NCI-H187 (cell line): ENCODE results near the gene HCN1.
"Not testable (repeated sequence)": the region's sequence is repeated elsewhere in the genome, so short reads cannot be mapped to it uniquely, and the experiment has no call there.

ENCODE experiments used
- DNase-seq, 2 experiments: peaks; one replicate each; lab custom pipeline; 2025; lab: John Stamatoyannopoulos, UW

Gene HCN1

DNA sequence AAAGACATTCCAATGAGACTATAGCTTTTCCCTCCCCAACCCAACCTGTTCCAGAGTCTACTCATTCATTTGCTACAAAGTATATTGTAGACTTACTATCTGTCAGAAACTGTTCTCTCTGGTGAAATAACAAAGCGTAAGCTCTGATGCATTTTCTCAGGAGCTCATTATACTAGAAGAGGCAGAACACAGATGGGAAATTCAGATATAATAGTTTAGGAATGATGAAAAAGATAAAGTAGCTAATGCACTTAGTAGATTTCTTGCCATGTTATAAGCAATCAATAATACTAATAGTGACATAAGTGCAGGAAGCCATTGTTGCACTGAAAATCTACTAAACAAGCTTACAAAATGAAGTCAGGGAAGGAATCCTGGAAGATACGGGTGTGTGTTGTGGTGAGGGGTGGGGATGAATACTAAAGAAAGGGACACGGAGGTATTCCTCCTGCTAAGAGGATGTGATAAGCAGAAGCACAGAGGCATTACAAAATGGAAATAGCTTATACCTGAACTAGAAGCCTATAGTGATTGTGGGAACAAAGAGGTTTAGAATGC lies 78.2 kb downstream of the HCN1 start:
- DNase-seq = no peak

DNA sequence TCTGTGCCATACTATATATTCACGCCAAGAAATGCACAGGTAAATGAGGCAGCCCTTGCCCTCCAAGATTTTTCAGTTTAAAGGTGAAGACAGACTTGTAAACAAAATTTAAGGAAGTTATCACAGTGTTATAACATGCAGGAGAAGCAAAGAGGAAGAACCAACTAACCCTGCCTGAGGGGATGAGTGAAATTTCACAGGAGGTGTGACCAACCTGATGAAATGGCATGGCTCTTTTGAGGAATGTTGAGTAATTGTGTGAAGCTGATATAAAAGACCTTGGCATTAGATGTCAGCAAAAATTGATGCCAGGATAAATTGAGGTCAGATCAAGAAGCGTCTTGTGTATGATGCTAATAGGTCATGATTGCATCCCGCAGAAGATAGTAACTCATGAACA lies 86.5 kb downstream of the HCN1 start:
- no peak for DNase-seq

DNA sequence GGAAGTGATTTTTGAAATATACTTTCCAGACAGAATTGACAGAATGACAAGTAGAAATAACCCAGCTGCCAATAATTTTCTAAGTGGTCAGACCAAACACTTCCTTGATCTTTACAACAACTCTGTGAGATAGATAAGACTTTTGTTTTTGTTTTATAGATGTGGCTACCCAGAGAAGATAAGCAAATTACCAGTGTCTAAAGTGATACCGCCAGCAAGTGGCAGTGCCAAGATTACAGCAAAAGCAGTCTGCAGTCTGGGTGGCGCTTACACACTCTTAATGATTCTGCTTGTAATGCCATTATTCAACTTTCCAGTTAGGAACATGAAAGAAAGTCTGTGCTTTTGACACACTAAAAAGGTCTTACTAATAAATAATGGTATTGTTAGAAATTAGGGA lies 92.1 kb downstream of the HCN1 start:
- DNase-seq = no peak

DNA sequence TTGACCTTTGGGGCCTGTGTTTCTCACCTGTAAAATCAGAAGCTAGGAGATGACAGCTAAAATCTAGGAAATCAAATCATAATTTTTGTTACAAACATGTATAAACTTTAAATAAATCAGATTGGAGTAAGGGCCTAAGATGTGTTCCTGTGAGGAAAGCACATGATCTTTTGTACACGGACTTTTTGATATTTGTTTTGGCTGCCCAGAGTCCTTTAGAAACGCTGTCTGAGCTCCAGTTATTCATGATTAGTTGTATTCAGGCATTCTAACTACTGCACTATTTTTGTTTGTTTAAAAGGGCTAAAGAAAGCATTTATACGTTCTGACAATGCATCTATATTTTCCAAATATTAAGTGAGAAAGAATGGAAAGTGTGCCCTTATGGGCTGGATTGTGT lies 94.8 kb downstream of the HCN1 start:
- no peak for DNase-seq

DNA sequence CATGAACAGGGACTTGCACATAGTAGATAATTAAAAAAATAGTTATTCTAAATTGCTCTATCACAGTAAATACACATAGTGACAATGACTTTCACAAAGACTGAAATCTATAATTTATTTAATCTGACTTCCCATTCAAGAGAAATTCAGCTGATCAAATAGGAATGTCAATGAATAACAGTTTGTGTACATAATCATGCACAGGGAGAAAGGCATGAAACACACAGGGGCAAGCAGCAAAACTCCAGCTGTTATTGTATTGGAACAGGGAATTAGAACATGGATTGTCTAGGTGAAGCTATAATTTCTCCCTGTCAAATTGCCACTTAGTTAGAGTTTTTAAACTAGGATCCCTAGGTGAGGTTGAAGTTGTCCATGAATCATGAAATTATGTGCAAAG lies 99.9 kb downstream of the HCN1 start:
- DNase-seq = no peak

DNA sequence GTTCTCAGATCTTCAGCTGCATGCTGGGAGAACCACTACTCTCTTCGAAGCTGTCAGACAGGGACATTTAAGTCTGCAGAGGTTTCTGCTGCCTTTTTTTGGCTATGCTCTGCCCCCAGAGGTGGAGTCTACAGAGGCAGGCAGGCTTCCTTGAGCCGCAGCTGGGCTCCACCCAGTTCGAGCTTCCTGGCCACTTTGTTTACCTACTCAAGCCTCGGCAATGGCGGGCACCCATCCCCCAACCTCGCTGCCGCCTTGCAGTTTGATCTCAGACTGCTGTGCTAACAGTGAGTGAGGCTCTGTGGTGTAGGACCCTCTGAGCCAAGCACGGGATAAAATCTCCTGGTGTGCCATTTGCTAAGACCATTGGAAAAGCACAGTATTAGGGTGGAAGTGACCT lies 110.2 kb downstream of the HCN1 start:
- not testable (repeated sequence) for DNase-seq

DNA sequence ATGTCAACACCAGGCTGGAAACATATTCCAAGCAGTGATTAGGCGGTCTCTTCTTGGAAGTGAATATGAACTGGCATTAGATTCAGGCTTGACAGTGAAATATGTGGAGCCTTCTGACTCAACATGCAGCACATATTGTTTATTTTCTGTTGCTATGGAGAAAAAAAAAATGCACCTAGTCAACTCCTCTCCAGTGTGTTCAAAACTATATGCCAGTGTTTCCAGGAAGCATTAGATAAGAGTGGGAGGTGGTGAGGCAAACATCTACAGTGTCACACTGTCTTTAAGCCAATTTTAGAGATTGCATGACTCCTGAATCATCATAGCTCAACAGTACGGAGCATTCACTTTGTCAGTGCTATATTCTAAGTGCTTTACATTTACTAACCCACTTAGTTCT lies 117.9 kb downstream of the HCN1 start:
- no peak for DNase-seq

DNA sequence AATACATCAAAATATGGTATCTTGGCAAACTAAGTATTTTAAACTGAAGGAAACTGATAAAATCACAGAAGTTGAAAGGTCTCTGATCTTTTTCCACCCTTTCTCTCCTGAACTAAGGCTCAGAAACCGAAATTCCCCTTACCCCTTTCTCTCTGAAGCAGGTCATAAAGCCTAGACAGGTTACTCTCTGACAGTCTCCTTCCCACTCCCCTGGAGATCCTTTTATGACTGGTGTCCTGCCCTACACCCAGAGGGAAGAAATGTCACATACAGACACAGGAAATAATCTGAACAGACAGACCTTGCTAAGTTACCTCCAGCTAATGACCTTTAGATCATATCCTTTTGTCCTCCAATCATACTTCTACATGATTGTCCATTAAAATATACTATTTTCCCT lies 127.4 kb downstream of the HCN1 start:
- DNase-seq = no peak

DNA sequence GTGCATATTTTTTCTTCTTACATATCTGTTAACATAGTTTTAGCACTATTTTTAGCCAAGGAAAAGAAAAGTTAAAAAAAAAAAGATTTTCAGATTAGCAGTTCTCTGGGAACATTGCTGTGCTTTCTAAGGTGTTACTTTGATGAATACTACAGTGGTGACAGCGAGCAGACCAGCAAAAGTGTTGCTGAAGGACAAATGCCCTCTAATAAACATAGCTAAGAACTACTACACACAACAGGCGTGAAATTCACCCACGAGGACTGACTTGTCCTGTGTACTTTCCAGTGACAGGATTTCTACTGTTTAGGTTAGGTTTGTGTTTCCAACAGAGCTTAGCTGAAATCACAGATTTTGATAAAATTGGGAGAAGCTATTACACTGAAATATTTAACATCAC lies 153.8 kb downstream of the HCN1 start:
- no peak for DNase-seq

DNA sequence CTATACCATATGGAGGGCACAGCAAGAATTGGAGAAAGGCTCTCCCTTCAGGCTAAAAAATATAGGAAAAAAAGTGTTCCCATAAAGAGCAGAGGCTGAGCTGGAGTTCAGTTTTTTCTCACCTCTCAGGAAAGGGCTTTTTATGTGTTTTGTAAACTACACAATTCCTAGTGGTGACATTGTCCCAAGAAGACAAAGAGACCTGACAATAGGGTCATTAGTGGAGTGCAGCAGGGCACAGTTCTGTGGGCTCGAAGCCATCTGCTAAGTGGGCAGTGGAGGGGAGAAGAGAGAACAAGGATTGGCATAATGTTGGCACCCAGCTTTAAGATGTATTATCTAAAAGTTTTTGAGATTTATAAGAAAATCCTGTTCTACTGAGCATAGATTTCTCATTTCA lies 162.5 kb downstream of the HCN1 start:
- DNase-seq = no peak

DNA sequence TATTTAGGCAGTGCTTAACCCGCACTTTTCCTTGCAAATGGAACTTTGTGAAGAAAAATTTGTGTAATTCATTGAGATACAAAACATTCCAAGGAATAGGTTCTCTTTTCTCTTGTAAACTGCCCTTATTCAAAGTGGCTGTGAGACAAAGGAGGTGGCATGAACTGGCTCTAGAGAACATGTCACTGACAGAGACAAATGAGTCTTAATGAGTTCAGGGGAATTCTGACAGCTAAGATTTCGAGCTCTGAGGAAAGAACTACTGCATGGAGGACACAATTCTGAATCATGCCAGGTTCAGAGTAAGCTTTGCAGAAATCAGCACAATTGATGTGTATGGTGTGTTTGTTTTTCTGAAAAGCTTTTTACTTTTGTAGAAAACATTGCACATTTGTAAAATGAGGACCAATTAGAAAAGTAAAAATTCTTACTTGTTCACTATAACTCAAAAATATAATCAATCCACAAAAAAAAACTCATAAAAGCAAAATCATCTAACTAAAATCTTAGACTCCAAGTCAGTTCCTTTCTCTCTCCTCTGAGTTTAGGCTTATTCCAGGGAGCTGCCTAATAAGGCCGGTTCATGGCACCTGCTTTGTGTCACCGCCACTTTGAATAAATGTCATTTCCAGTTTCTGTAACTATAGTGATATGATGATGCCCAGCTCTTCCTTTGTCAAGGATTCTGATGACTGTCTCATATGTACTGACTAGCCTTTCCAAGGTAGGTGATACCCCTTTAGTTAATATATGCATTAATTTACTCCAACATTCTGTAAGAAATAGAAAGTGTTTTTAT lies 163.2 kb downstream of the HCN1 start:
- no peak for DNase-seq

DNA sequence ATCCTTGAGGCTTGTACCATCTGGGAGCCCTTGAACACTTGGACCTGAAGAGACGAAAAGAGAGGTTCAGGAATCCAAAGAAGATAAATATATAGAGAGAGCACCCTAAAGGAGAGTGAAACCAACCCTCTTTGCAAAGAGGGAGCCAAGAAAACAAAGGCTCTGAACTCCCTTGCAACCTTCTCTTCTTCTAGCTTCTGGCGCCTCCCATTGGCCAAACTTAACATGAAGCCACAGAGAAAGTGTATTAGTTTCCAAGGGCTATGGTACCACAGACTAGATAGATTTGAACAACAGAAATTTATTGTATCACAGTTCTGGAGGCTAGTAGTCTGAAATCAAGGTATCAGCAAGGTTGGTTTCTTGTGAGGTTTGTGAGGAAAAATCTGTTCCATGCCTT lies 175.1 kb downstream of the HCN1 start:
- DNase-seq = no peak

DNA sequence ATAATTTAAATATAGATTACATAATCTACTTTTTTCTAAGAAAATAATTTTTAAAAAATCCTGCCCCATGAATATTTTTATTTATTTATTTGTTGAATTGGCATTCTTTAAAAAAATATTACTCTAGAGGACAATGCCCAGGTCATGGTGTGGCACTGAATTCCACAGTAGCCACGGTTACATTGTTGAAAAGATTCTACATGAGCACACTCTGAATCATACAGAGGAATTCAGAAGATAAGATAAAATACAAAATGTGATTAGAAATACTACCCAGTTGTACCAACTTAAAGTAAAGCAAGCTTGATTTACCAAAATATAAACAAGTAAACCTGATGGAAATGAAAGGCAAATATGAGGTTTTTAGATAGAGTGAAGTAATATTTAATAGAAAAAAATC lies 183.7 kb downstream of the HCN1 start:
- DNase-seq = no peak

DNA sequence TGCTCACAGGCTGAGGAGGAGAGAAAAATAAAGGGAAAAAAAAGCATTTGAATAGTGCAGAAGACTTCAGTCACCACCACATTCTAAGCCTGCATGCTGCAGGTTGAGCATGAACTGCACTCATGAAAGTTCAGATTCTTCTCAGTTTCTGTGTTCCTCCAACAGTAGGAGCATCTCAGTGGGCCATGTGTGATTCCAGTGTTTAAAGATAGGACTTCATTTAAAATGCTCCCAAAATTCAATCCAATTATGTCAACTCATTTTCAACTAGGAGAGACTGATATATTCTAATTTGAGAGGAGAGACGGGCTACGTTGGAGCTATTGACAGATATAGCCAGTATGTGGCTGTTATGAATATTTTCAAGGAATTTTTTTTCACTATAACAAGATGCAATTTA lies 186.8 kb downstream of the HCN1 start:
- DNase-seq = no peak

DNA sequence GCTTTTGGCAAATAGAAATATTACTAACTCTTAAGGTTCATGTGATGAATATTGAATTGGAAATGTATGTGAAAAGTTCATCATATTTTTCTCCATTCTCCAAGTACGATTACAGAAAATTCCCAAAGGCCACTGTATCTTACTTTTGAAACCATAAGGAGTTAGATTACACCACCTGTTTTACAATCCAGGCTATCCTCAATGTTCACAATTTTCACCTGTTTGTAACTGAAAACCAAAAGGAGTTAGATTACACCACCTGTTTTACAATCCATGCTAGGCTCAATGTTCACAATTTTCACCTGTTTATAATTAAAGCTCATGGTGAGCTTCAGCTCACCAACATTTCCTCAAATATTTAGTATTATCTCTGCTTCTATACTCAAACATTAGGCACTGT lies 188.0 kb downstream of the HCN1 start:
- DNase-seq = no peak

DNA sequence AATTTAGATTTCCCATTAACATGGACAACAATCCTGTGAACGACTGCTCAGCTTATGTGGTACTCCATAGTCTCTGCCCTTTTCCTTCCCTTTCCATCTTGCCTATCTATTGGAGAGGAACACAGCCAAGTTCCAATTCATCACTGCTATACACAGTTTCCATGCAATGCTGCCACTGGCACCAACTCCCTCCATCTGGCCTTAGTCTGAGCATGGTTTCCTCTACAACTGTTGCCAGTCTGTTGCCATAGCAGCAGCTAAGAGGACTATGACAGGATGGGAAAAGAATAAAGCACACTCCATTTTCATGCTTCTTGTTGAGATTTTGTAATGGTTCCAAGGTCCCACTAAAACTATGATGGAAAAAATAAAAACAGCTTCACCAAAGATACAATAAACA lies 189.0 kb downstream of the HCN1 start:
- DNase-seq = no peak

DNA sequence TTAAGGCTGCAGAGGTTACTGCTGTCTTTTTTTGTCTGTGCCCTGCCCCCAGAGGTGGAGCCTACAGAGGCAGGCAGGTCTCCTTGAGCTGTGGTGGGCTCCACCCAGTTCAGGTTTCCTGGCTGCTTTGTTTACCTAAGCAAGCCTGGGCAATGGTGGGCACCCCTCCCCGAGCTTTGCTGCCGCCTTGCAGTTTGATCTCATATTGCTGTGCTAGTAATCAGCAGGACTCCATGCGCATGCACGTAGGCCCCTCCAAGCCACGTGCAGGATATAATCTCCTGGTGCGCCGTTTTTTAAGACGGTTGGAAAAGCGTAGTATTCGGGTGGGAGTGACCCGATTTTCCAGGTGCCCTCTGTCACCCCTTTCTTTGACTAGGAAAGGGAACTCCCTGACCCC lies 197.2 kb downstream of the HCN1 start:
- DNase-seq = not testable (repeated sequence)

DNA sequence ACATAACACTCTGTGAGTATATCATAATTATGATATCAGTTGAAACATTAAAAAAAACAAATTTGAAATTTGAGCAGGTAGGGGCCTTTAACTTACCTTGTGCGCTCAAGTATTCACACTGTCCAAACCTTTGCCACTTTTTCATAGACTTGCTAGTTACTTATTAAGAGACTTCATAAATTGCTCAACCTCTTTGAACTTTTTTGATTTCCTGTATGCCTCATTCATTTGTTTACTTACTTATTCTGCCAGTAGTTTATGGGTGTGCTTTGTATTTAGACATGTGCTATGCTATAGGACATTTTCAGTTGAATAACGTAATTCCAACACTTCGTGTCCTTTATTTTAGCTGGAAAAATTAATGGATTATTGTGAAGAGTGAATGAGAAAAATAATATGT lies 204.8 kb downstream of the HCN1 start:
- no peak for DNase-seq

DNA sequence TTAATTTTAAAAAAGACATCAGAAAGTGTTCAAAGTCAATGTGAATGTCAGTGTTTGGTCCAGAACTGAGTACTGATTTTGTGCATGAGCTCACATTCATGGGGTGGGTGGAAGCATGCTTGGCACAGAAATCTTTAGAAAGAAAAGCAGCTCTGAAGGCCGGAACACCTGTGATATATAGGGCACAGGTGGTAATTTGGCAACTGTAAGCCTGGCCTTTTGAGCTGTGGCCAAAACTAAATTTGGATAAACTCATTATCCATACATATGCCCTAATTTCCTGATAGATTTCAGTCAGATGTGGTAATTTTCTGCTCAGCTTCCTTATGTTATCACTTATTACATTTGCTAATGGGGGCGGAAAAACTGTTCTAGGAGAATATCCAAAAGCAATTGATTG lies 211.4 kb downstream of the HCN1 start:
- no peak for DNase-seq

DNA sequence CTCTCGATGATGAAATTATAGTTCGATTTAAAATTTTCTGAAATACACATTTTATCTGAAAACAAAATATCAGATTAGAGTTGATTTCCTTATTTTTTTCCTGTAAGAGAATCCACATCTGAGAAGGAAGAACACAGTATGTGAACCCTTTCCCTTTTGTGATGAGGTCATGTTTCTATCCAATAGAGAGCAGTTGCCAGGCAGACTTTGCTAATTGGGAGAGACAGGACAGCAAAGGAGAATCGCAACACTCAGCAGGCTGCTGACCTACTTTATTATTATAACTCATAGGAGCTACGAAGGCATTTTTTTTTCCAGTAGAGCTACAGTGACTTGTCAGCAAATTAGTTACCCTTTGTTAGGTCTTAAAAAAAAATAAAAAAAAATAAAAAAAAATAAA lies 242.1 kb downstream of the HCN1 start:
- DNase-seq = no peak

DNA sequence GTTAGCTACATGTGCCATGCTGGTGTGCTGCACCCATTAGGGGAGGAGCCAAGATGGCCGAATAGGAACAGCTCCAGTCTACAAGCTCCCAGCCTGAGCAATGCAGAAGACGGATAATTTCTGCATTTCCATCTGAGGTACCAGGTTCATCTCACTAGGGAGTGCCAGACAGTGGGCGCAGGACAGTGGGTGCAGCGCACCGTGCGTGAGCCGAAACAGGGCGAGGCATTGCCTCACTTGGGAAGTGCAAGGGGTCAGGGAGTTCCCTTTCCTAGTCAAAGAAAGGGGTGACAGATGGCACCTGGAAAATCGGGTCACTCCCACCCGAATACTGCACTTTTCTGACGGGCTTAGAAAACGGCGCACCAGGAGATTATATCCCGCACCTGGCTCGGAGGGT lies 251.3 kb downstream of the HCN1 start:
- not testable (repeated sequence) for DNase-seq

DNA sequence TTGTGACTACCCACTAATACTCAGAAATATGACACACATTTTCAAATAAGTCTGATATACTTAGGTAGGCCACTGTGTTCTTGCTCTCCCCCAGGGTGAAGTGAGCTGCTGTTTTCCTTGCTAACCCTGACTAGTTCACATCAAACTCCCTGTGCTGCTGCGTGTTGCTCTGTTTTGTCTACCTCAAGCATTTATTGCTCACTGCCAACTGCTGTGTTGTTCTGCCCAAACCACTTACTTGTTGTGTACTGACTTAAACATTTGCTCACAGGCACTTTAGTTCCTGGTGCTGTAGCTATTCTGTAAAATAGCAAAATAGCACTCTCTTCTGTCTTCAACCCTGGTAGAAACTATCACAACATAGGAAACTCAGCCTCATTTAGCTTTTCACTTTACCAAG lies 255.7 kb downstream of the HCN1 start:
- no peak for DNase-seq

DNA sequence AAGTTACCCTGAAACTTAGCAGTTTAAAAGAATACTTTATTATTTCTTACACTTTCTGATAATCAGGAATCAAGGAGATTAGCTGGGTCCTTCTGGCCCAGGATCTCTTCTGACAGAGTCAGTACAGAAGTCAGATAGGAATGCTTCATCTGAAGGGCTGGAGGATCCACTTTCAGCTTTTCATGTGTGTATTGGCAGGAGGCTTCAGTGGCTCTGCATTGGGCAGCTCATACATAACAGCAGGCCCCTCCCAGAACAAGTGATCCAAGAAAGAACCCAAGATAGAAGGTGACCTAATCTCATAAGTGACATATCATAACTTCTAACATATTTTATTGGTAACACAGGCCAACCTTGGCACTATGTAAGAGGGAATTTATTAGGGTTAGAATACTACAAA lies 258.4 kb downstream of the HCN1 start:
- no peak for DNase-seq

DNA sequence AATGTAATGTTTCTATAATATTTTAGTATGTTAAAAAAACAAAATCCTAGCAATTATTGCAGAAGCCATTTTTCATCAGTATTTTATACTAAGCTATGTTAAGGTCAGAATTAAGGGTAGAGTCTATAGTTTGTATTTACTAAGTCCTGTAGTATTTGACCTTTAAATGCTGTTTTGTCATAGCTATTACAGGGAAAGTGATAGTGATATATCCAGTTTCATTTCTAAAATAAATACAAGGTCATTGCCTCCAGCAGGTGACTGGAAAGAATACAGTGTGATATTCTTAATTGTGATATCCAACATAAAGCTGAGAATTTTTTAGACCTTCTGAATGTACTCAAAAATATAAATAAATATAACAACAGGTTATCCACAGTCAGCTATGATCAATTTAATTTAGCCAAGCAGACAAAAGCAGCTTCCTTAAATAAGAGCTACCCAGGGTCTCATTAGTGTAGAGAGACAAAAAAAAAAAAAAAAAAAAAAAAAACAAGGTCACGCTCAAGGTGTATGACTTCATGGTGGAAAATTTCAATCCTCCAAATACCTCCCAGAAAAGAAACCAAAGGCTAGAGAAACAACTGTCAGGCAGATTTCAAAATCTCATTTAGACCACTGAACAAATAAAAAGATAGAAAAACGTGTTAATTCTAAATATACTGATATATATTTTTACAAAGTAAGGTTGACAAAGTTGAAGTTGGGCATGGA lies 278.7 kb downstream of the HCN1 start:
- DNase-seq = no peak
